ENCODE results near the gene MYRFL.
"Not testable (repeated sequence)": the region's sequence is repeated elsewhere in the genome, so short reads cannot be mapped to it uniquely, and the experiment has no call there.

MYRFL gene

DNA sequence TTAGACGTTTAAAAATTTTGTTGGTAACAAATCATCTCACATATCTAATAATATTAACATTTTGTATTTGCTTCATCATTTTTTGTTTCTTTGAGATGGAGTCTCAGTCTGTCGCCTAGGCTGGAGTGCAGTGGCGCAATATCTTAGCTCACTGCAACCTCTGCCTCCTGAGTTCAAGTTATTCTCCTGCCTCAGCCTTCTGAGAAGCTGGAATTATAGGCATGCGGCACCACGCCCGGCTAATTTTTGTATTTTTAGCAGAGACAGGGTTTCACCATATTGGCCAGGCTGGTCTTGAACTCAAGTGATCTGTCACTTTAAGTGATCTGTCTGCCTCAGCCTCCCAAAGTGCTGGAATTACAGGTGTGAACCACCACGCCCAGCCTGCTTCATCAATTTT lies 169.1 kb downstream of the MYRFL start:
- not testable (repeated sequence) for DNase-seq

DNA sequence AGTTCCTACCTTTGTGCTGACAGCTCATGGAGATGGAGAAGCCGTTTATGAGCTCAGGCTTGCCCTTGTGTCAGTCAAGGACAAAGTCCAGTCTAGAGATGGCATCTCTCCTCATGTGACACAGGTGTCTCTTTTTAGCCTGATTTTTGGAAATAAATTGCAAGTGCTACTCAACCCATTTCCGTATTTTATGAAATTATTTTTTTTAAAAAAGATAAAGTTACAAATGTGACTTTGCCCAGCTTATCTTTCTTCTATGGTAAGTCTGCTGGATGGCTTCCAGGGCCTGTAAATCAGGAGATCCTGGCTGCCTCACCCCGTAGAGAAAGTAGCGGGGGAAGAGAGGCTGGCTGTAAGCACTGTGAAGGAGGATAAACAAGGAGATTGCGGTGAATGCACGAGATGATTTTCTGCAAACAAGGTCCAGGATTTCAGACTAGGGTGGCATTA lies 169.7 kb downstream of the MYRFL start:
- no peak for DNase-seq

DNA sequence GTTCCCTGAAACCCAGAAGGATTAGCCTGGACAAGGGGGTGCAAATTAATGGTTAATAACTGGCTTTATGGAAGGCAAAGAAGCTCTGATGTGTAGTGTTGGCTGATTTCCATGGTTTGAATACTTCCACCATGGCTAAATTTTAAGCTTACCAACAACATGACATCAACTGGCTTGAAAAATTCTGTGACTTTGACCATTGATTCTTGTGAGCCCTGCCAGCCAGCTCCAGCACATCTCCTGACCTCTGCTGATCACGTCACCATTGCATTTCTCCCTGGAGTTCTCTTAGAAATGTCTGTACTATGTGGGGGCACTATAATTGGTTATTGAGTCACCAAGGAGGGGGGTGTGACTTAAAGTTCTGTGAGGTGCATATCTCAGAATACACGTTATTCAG lies 171.2 kb downstream of the MYRFL start:
- DNase-seq, result no peak

DNA sequence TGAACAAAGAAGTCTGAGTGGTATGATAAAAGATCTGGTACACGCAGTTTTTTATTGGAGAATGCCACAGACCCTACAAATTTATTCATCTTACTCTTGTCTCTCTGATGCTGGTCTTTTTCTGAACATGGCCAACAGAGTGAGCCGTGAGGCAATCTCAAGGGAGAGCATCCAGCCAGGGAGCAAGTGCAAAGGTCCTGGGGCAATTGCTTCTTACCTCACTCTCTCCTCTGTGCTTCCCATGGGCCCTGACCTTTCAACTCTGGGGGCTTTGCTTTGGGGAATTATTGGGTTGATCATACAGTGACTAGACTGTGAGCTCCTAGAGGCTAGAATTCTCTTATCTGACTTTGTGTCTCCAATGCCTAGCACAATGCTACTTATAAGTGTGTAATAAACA lies 171.7 kb downstream of the MYRFL start:
- no peak for DNase-seq

DNA sequence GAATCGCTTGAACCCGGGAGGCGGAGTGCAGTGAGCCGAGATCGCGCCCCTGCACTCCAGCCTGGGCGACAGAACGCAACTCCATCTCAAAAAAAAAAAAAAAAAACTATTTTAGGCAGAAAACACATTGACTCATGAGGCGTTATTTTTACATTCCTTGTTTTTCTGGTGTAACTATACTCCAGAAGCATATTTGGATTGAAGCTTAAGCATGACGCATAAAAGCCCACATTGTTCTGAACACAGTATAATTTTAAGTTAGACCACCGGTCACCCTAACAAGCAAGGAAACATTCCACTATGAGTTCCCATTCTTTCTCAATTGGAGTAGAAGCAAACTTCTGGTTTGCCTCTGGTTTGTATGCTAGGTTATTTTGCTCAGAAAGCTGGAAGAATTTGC lies 173.0 kb downstream of the MYRFL start:
- DNase-seq, result no peak

DNA sequence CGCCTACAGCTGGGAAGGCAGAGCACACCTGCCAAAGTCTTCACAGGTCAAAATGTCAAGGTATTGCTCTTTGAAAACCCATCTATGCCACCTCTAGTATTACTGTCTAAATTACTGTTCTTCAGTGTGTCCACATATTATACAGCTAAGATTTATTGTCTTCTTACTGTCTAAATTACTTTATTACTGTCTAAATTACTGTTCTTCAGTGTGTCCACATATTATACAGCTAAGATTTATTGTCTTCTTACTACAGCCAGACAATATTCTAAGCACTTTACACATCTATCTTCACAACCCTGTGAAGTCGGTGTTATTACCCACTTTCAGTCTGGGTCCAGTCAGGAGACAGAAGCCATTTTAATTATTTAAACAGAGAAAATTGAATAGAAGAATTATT lies 173.9 kb downstream of the MYRFL start:
- DNase-seq, result no peak

DNA sequence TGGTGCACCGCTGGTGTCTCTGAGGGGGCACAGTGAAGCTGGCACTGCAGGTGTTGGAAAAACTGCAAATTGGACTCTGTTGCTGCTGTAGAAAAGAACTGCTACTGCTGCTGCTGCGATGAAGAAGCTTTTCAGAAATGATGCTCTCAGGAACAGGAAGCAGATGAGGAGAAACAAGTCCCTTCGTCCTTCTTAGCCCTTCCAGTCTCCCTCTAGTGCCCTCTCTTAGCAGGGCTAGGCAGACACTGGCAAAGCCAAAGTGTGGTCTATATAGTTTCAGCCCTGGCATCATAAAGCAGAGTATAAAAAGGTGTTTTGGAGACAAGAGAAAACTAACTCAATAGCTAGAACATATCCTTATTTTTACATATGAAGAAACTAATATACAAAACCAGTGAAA lies 174.5 kb downstream of the MYRFL start:
- no peak for DNase-seq

DNA sequence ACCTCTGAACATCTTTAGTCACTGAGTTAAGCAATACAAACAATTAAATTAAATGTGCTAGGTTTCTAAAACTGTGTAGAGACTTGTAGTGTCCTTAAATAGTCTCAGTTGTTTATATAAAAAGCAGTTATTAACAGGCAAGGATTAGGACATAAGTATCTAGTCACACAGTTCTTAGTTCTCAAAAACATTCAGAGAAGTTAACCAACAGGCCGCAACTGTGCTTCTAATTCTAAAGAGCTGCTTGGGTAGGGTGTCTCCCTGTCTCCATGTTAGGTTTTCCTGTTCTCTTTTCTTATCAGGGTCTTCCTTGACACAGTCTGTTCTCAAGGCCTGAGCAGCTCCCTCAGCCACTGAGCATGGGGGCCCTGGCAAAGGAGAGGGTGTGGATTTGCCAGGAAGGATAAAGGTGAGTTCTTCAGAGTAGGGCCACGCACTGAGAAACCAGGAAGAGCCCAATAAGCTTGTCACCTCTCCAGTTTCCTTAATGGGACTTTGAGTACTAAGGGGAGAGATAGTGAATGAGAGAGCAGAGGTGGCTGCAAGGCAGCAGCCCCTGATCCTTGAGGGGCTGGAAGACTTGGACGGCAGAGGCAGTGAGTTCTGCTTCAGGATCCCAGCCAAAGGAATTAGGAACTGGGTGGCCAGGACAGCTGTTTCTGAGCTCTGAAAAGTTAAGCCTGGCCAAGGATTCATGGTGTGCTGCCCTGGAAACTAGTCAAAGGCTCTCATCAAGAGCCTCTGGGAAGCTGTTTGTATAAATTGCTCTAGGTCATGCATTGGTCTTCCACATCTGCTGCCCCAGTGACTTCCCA lies 177.3 kb downstream of the MYRFL start:
- DNase-seq, result no peak

DNA sequence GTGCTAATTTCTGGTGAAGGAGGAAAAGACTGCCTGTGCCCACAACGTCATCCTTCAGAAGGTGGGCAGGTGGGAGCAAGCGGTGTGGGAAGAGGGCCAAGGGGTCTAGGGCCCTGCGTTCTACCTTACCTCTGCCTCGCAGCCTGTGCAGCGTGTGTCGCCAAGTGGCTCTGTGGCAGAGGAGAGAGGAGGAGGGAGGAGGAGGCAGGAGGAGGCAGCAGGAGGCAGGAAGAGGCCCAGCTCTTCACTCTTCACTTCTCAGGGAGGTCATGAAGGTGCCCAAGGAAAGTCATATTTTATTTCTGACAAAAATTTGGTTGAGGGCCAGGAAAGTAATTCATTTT lies 177.9 kb downstream of the MYRFL start:
- DNase-seq, result no peak

DNA sequence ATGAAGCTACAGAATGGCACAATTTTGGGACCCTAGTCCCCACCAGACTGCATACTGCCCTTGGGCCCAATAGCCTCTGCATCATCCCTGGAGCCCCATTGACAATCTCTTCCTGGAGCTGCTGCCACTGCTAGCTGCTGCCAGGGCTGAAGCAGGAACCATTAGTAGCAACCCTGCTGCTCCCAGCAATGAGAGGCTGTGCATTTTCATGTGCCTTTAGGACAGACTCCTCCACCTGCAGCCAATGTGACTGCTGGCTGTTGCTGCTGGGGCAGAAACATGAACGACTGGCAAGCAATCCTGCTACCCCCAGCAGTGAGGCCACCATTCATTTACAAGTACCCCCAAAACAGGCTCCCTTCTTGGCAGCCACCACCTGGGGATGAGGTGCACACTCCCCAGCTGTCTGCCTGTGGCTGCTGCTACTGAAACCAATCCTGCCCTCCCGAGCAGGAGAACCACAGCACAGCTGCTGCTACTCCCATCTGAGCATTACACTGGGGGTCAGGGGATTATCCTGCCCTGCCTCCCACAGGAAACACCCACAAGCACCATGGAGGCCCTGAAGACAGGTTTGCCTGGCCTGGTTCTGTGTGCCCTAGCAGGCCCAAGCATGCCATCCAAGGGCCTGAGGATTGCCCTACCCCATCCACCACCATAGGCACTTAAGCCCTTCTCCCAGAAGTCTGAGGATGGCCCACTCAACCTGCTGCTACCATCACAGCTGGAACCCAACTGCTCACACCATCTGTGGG lies 181.0 kb downstream of the MYRFL start:
- no peak for DNase-seq

DNA sequence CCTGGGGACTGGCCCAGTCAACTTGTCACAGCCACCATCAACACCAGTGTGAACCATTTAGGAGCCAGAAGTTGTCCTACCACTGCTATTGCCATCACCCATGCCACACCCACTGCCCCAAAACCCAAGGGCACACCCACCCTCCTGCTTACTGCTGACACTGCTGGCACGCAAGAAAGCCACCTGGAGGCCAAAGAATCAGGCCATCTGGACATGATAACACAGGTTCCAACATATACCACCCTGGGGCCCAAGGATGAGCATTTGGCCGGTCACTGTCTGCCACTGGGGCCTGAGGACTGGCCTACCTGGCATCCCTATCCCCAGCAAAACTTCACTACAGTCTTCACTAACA lies 181.6 kb downstream of the MYRFL start:
- DNase-seq, result no peak

DNA sequence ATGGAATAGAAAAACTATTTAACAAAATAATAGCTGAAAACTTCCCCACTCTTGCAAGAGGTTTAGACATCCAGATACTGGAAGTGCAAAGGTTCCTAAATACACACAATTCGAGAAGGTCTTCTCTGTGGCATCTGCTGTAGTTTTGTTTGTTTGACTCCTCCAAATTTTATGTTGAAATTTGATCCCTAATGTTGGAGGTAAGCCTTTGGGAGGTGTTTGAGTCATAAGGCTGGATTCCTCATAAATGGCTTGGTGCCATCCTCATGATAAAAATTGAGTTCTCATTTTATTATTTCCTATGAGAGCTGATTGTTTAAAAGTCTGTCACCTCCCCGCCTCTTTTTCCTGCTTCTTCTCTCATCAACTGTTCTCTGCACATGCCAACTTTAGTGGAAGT lies 182.7 kb downstream of the MYRFL start:
- no peak for DNase-seq

Data from amniotic stem cell (primary cell).